ENCODE measurements around the gene RAB33B.

RAB33B gene

DNA sequence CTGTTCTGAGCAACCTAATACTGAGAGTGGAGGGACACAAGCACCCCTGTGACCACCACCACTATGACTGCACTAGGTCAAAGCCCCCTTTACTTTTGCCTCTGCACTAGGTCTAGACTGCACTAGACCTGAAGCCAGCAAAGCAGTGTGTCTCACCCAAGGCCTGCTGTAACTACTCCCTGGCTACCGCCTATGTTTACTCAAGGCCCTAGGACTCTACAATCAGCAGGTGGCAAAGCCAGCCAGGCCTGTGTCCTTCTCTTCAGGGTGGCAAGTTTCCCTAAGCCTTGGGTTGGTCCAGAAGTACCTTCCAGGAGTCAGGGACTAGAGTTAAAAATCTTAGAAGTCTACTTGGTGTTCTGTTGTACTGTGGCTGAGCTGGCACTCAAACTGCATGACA is 15.9 kb downstream of the RAB33B start:
- TF ChIP-seq EZH2 (IDR thresholded peaks at IDR 0.05), result no peak
- no peak for TF ChIP-seq FOXP2 (optimal IDR thresholded peaks at IDR 0.05; ENCODE audit: control extremely low read depth, extremely low read length, insufficient read depth)
- no peak for TF ChIP-seq POLR2AphosphoS5 (IDR thresholded peaks at IDR 0.05; ENCODE audit: borderline replicate concordance, low read depth, low read length)
- peaks cover 21% of the 10 kb centered on the region for H3K36me3 ChIP-seq (ENCODE audit: insufficient read depth, low read length)

DNA sequence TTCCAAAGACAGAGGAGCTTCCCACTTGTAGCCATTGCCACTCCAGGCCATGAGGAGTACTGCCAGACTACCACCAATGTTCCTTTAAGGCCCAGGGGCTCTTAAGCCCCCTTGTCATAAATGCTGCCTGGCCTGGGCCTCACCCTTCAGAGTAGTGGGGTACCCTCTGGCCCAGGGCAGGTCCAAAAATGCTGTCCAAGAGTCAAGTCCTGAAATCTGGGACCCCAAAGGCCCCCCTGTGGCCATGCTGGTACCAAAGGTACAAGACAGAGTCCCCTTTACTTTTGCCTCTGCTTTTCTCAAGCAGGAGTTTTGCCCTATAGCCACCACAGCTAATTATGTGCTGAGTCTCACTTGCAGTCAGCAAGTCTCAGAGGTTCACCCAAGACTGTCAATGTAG is 16.4 kb downstream of the RAB33B start:
- Histone ChIP-seq H3K36me3 (ENCODE audit: insufficient read depth, low read length) (peaks cover 21% of the 10 kb centered on the region), H3K27ac (no peak overlapping the region)
- no peak for TF ChIP-seq EZH2 (IDR thresholded peaks at IDR 0.05)
- TF ChIP-seq FOXP2 (optimal IDR thresholded peaks at IDR 0.05; ENCODE audit: control extremely low read depth, extremely low read length, insufficient read depth), result no peak
- TF ChIP-seq POLR2AphosphoS5 (IDR thresholded peaks at IDR 0.05; ENCODE audit: borderline replicate concordance, low read depth, low read length), result no peak

More for the DNA sequence above, 15.9 kb downstream of the RAB33B start:
- peaks cover 6% of the 10 kb centered on the region for H3K9me3 ChIP-seq (ENCODE audit: low read depth, low read length)
- H3K4me3 ChIP-seq, result no peak overlapping the region
- no peak overlapping the region for H3K27ac ChIP-seq
- DNase-seq (ENCODE audit: low read depth, low spot score), result no peak
- no peak overlapping the region for H3K9ac ChIP-seq (ENCODE audit: insufficient read length)

DNA sequence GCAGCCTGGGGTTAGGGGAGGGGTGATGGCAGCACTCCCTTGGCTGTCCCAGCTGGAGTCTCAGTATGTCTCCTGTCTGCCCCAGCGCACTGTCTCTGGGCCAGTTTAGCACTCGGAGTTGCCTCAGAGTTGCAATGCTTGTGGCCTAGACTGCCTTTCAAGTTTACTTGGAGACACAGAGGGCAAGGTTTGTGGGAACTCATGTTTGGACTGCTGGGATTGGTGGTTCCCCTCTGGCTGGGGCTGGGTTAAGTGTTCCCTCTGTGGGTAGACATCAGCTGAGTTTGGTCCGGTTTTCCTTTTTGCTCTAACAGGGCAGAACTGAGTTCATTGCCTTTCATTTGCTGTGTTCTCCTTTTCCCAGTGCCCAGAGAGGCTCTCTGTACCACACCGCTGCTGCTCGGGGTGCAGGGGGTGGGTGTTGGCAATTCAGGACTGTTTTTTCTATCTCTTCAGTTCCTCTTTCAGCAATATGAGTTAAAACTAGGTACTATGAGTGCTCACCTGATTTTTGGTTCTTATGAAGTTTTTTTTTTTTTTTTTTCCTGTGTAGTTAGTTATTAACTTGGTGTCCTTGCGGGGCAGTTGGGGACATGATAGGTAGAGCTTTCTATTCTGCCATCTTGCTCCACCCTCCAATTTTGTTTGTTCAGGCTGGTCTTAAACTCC is 17.2 kb downstream of the RAB33B start:
- Histone ChIP-seq H3K9ac (ENCODE audit: insufficient read length) (no peak overlapping the region), H3K27ac (no peak overlapping the region), H3K4me3 (no peak overlapping the region), H3K9me3 (ENCODE audit: low read depth, low read length) (peaks cover 6% of the 10 kb centered on the region), H3K36me3 (ENCODE audit: insufficient read depth, low read length) (peaks cover 21% of the 10 kb centered on the region)
- TF ChIP-seq EZH2 (IDR thresholded peaks at IDR 0.05) (no peak), POLR2AphosphoS5 (IDR thresholded peaks at IDR 0.05; ENCODE audit: borderline replicate concordance, low read depth, low read length) (no peak), FOXP2 (optimal IDR thresholded peaks at IDR 0.05; ENCODE audit: control extremely low read depth, extremely low read length, insufficient read depth) (no peak)
- DNase-seq (ENCODE audit: low read depth, low spot score), result no peak

More for the DNA sequence above, 16.4 kb downstream of the RAB33B start:
- DNase-seq (ENCODE audit: low read depth, low spot score), result no peak
- Histone ChIP-seq H3K9ac (ENCODE audit: insufficient read length) (no peak overlapping the region), H3K9me3 (ENCODE audit: low read depth, low read length) (peaks cover 6% of the 10 kb centered on the region), H3K4me3 (no peak overlapping the region)

DNA sequence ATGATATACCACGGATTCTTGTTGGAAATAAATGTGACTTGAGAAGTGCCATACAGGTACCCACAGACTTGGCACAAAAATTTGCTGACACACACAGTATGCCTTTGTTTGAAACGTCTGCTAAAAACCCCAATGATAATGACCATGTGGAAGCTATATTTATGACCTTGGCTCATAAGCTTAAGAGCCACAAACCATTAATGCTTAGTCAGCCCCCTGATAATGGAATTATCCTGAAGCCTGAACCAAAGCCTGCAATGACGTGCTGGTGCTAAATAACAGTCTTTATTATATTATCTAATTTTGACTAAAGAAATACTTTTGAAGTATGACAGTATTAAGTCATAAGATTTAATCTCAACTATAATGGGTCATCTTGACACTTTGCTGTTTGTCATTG is 18.9 kb downstream of the RAB33B start:
- no peak for DNase-seq (ENCODE audit: low read depth, low spot score)
- peaks cover 21% of the 10 kb centered on the region for H3K36me3 ChIP-seq (ENCODE audit: insufficient read depth, low read length)
- TF ChIP-seq FOXP2 (optimal IDR thresholded peaks at IDR 0.05; ENCODE audit: control extremely low read depth, extremely low read length, insufficient read depth) (no peak), POLR2AphosphoS5 (IDR thresholded peaks at IDR 0.05; ENCODE audit: borderline replicate concordance, low read depth, low read length) (no peak), EZH2 (IDR thresholded peaks at IDR 0.05) (no peak)

DNA sequence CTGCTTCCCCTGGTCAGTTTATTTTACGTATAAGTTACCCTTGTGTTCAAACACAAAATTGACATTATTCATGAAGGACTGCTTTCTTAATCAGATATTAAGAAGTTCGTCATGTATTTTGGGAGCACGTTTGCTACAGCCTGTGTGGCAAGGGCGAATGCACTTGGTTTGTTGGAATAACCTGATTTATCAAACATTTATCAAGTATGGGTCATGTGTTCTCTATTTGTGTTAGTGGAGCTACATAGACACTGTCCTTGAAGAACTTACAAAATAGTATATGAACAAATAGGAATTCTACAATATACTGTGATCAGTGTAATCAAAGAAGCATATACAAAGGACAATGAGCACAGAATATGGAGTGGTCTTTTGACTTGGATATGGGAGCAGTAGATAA is 22.4 kb downstream of the RAB33B start:
- Histone ChIP-seq H3K9ac (ENCODE audit: insufficient read length) (no peak overlapping the region), H3K27ac (no peak overlapping the region), H3K36me3 (ENCODE audit: insufficient read depth, low read length) (peaks cover 21% of the 10 kb centered on the region), H3K4me3 (no peak overlapping the region), H3K9me3 (ENCODE audit: low read depth, low read length) (peaks cover 3% of the 10 kb centered on the region; the same call in 1 of the 2 replicates)
- no peak for DNase-seq (ENCODE audit: low read depth, low spot score)
- TF ChIP-seq POLR2AphosphoS5 (IDR thresholded peaks at IDR 0.05; ENCODE audit: borderline replicate concordance, low read depth, low read length) (no peak), EZH2 (IDR thresholded peaks at IDR 0.05) (no peak), FOXP2 (optimal IDR thresholded peaks at IDR 0.05; ENCODE audit: control extremely low read depth, extremely low read length, insufficient read depth) (no peak)

More for the DNA sequence above, 18.9 kb downstream of the RAB33B start:
- no peak overlapping the region for H3K4me3 ChIP-seq
- H3K9me3 ChIP-seq (ENCODE audit: low read depth, low read length), result peaks cover 6% of the 10 kb centered on the region
- H3K27ac ChIP-seq, result no peak overlapping the region
- H3K9ac ChIP-seq (ENCODE audit: insufficient read length), result no peak overlapping the region

DNA sequence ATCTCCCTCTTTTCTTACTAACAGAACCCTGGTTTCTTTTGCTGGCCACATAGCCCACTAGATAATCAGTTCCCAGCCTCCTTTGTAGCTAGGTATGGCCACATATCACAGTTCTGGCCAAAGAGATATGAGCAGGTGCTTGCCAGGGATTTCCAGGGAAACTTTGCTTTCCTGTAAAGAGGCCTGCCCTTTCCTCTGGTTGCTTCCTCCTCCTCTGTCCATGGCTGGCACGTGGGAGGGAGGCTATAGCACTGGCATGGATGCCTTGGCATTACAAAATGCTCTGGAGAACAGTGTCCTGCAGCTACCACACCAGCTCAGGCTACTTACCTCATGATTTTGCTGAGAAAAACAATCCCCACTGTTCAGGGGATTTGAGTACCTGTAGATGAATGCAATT is 27.5 kb downstream of the RAB33B start:
- DNase-seq (ENCODE audit: low read depth, low spot score), result no peak
- H3K36me3 ChIP-seq (ENCODE audit: insufficient read depth, low read length), result no peaks in the 10 kb centered on the region
- H3K27ac ChIP-seq, result no peak overlapping the region
- no peak overlapping the region for H3K9ac ChIP-seq (ENCODE audit: insufficient read length)
- no peak overlapping the region for H3K4me3 ChIP-seq
- no peaks in the 10 kb centered on the region for H3K9me3 ChIP-seq (ENCODE audit: low read depth, low read length)
- TF ChIP-seq POLR2AphosphoS5 (IDR thresholded peaks at IDR 0.05; ENCODE audit: borderline replicate concordance, low read depth, low read length) (no peak), FOXP2 (optimal IDR thresholded peaks at IDR 0.05; ENCODE audit: control extremely low read depth, extremely low read length, insufficient read depth) (no peak), EZH2 (IDR thresholded peaks at IDR 0.05) (no peak)

DNA sequence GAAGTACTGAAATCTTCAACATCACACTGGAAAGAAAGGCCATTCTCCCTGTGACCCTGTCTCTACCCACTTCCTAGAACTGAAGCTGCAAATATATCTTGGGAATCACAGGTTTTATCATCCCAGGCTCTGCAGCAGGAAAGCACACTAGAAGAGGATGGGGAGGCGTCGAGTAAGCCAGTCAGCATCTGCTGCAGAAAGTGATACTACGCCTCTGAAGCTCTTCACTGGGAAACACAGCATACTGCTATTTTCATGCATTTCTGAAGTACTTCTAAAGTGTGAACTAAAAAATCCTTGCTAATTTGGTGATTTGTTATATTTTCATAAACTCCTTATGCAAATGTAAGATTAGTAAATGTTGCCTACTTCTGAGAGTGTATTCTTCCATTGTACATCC is 29.1 kb downstream of the RAB33B start:
- Histone ChIP-seq H3K4me3 (no peak overlapping the region), H3K9me3 (ENCODE audit: low read depth, low read length) (no peaks in the 10 kb centered on the region), H3K9ac (ENCODE audit: insufficient read length) (no peak overlapping the region), H3K27ac (no peak overlapping the region), H3K36me3 (ENCODE audit: insufficient read depth, low read length) (no peaks in the 10 kb centered on the region)
- DNase-seq (ENCODE audit: low read depth, low spot score), result no peak
- TF ChIP-seq FOXP2 (optimal IDR thresholded peaks at IDR 0.05; ENCODE audit: control extremely low read depth, extremely low read length, insufficient read depth) (no peak), EZH2 (IDR thresholded peaks at IDR 0.05) (no peak), POLR2AphosphoS5 (IDR thresholded peaks at IDR 0.05; ENCODE audit: borderline replicate concordance, low read depth, low read length) (no peak)

DNA sequence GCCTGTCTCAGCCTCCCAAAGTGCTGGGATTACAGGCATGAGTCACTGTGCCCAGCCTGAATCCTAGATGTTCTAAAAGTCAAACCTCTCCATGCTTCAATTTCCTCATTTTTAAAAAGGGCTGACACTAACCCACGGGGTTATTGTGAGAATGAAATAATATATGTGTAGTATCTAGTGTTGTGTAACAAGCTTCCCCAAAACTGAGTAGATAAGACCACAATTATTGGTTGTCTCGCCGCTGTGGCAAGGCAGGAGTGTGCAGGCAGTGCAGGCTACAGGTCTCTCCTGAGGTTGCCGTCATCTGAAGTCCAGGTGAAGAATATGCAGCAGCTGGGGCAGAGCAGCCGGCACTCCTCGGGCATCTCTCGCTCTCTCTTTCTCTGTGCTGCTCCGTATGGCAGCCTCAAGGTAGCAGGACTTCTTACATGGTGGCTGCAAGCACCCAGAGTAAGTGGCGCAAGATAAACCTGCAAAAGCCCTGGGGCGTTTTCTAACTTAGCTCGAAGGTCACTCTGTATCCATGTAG is 30.9 kb downstream of the RAB33B start:
- H3K9ac ChIP-seq (ENCODE audit: insufficient read length), result no peak overlapping the region
- no peak overlapping the region for H3K27ac ChIP-seq
- no peak for TF ChIP-seq EZH2 (IDR thresholded peaks at IDR 0.05)
- TF ChIP-seq FOXP2 (optimal IDR thresholded peaks at IDR 0.05; ENCODE audit: control extremely low read depth, extremely low read length, insufficient read depth), result no peak
- TF ChIP-seq POLR2AphosphoS5 (IDR thresholded peaks at IDR 0.05; ENCODE audit: borderline replicate concordance, low read depth, low read length), result no peak
- no peak for DNase-seq (ENCODE audit: low read depth, low spot score)
- no peaks in the 10 kb centered on the region for H3K36me3 ChIP-seq (ENCODE audit: insufficient read depth, low read length)
- H3K9me3 ChIP-seq (ENCODE audit: low read depth, low read length), result no peaks in the 10 kb centered on the region
- no peak overlapping the region for H3K4me3 ChIP-seq

Data from SK-N-MC (cell line).